Limb (tissue), 2 donors: Measurements from ENCODE around the gene TCP10L.
A peak's percentile ranks its signal among the peaks of the same experiment; 100 is the strongest.
"Not testable (repeated sequence)": the region's sequence is repeated elsewhere in the genome, so short reads cannot be mapped to it uniquely, and the experiment has no call there.

Experiments used
- DNase-seq, 2 donors: peaks; one replicate each; pipeline ENCODE4 v3.0.0-alpha.2; 2016; ENCODE audit errors: extremely low spot score in 2 of 2

Gene TCP10L

GRCh38 chr21:32587120-32587519, 1.8 kb upstream of the TCP10L start:
- DNase-seq = no peak

GRCh38 chr21:32585970-32586369, 647 bp upstream of the TCP10L start:
- DNase-seq = no peak

- DNase-seq = no peak
These were observed 851 bp downstream of the TCP10L start for GRCh38 chr21:32584472-32584871.

GRCh38 chr21:32581732-32582131, 3.6 kb downstream of the TCP10L start:
- DNase-seq = no peak

GRCh38 chr21:32580949-32581348, 4.4 kb downstream of the TCP10L start:
- DNase-seq = no peak

GRCh38 chr21:32578107-32578691, 7.1 kb downstream of the TCP10L start:
- DNase-seq = no peak

- DNase-seq = no peak
These were observed 9.3 kb downstream of the TCP10L start for GRCh38 chr21:32576011-32576410.

GRCh38 chr21:32574946-32575925, 10.1 kb downstream of the TCP10L start:
- no peak for DNase-seq

- no peak for DNase-seq
These were observed 12.5 kb downstream of the TCP10L start for GRCh38 chr21:32572574-32573420.

- no peak for DNase-seq
These were observed 14.9 kb downstream of the TCP10L start for GRCh38 chr21:32570456-32570855.

GRCh38 chr21:32569261-32570230, 15.8 kb downstream of the TCP10L start:
- DNase-seq = peak; percentile 78 to 84

GRCh38 chr21:32567626-32568025, 17.7 kb downstream of the TCP10L start:
- no peak for DNase-seq

GRCh38 chr21:32566741-32567389, 18.5 kb downstream of the TCP10L start:
- no peak for DNase-seq

- DNase-seq = no peak
These were observed 19.4 kb downstream of the TCP10L start for GRCh38 chr21:32565856-32566465.

GRCh38 chr21:32562915-32563314, 22.4 kb downstream of the TCP10L start:
- no peak for DNase-seq

- peak in 1 of 2 donors; percentile 40 for DNase-seq
These were observed 22.9 kb downstream of the TCP10L start for GRCh38 chr21:32562426-32562825.

- not testable (repeated sequence) for DNase-seq
These were observed 23.8 kb downstream of the TCP10L start for GRCh38 chr21:32561476-32561875.

- DNase-seq = no peak
These were observed 24.4 kb downstream of the TCP10L start for GRCh38 chr21:32560896-32561295.

- no peak for DNase-seq
These were observed 26.2 kb downstream of the TCP10L start for GRCh38 chr21:32559006-32559610.
